ENCODE data around the gene CLCN7. TPM values are rescaled to one million over a fixed set of nuclear protein-coding genes. Genes with fewer than 3 reads are reported as not detected.

CLCN7 gene
- total RNA-seq, 2 experiments from 2014 or later = 31.1 to 62.4 TPM

DNA sequence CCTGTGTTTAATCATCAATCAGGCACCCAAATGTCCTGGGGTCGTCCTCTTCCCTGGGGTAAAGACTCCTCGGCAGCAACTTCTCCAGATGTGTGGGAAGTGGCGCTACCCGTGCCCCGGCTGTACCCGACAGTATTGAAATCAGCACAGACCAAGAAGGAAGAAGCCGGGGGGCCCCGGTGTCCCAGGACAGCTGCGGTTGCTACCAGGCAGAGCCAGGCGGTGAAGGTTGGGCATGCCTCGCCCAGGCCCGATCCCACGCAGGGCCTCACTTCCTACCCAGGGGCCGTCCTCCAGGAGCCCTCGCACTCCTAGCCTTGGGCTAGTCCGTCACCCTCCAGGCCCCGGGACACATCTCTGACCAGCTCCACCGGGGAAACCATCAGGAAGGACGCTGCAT is 21.5 kb downstream of the CLCN7 start:
- Histone ChIP-seq H3K4me2 (ENCODE audit: low read length) (no peak overlapping the region), H3K36me3 (ENCODE audit: insufficient read depth, low read length) (no peaks in the 10 kb centered on the region), H3K4me1 (ENCODE audit: insufficient read depth, low read length, poor library complexity, severe bottlenecking) (no peaks in the 10 kb centered on the region), H2AFZ (ENCODE audit: low read length) (no peak overlapping the region), H4K20me1 (ENCODE audit: insufficient read depth, low read length) (no peaks in the 10 kb centered on the region), H3K9me2 (ENCODE audit: insufficient read depth, low read length) (no peaks in the 10 kb centered on the region), H3K9me3 (ENCODE audit: low read length) (no peaks in the 10 kb centered on the region), H3K27ac (ENCODE audit: low read depth, low read length, poor library complexity, severe bottlenecking) (no peak overlapping the region), H3K79me2 (ENCODE audit: insufficient read depth, low read depth, low read length) (no peaks in the 10 kb centered on the region), H3K4me3 (ENCODE audit: low read depth, low read length, poor library complexity, severe bottlenecking) (no peak overlapping the region)
- intact Hi-C loops (cut with micrococcal nuclease; ENCODE audit: unreplicated experiment) = no loop called here
- ChIA-PET POLR2A (no interaction called here), CTCF (ENCODE audit: unreplicated experiment) (no interaction called here)
- no peak for TF ChIP-seq EZH2phosphoT487 (IDR thresholded peaks at IDR 0.05; ENCODE audit: borderline replicate concordance, low read depth, low read length)
- TF ChIP-seq, protein P1, sequence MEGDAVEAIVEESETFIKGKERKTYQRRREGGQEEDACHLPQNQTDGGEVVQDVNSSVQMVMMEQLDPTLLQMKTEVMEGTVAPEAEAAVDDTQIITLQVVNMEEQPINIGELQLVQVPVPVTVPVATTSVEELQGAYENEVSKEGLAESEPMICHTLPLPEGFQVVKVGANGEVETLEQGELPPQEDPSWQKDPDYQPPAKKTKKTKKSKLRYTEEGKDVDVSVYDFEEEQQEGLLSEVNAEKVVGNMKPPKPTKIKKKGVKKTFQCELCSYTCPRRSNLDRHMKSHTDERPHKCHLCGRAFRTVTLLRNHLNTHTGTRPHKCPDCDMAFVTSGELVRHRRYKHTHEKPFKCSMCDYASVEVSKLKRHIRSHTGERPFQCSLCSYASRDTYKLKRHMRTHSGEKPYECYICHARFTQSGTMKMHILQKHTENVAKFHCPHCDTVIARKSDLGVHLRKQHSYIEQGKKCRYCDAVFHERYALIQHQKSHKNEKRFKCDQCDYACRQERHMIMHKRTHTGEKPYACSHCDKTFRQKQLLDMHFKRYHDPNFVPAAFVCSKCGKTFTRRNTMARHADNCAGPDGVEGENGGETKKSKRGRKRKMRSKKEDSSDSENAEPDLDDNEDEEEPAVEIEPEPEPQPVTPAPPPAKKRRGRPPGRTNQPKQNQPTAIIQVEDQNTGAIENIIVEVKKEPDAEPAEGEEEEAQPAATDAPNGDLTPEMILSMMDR (conservative IDR thresholded peaks at IDR 0.05; ENCODE audit: low read length) = no peak
- no peak for DNase-seq (ENCODE audit: low spot score)
- BruUV-seq (replicated peaks) = no TSS peak

DNA sequence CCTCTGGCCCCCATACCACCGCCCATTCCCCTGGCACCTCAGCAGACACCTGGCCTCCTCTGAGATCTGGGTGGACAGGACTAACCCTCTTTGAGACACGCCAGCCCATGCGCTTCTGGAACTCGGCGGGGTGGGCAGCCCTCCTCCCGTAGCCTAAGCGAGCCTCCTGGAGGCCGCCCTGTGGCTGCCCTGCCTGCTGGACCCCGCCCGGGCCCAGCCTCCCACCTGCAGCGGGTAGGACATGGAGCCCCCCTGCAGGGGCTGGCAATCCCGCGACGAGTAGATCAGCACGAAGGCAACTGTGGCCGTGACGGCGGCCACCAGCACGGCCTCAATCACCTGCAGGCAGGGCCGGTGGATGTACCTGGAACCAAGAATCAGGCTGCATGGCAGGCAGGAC is 22.3 kb downstream of the CLCN7 start:
- Histone ChIP-seq H3K9me2 (ENCODE audit: insufficient read depth, low read length) (no peaks in the 10 kb centered on the region), H3K36me3 (ENCODE audit: insufficient read depth, low read length) (no peaks in the 10 kb centered on the region), H3K79me2 (ENCODE audit: insufficient read depth, low read depth, low read length) (no peaks in the 10 kb centered on the region), H3K27ac (ENCODE audit: low read depth, low read length, poor library complexity, severe bottlenecking) (no peak overlapping the region), H3K4me2 (ENCODE audit: low read length) (no peak overlapping the region), H3K4me3 (ENCODE audit: low read depth, low read length, poor library complexity, severe bottlenecking) (no peak overlapping the region), H2AFZ (ENCODE audit: low read length) (no peak overlapping the region), H3K9me3 (ENCODE audit: low read length) (no peaks in the 10 kb centered on the region), H4K20me1 (ENCODE audit: insufficient read depth, low read length) (no peaks in the 10 kb centered on the region), H3K4me1 (ENCODE audit: insufficient read depth, low read length, poor library complexity, severe bottlenecking) (no peaks in the 10 kb centered on the region)
- intact Hi-C loops (cut with micrococcal nuclease; ENCODE audit: unreplicated experiment) = no loop called here
- ChIA-PET CTCF (ENCODE audit: unreplicated experiment) (no interaction called here), POLR2A (no interaction called here)
- DNase-seq (ENCODE audit: low spot score) = no peak
- BruUV-seq (replicated peaks) = no TSS peak
- TF ChIP-seq, protein P1 (conservative IDR thresholded peaks at IDR 0.05; ENCODE audit: low read length) = no peak
- TF ChIP-seq EZH2phosphoT487 (IDR thresholded peaks at IDR 0.05; ENCODE audit: borderline replicate concordance, low read depth, low read length) = no peak

DNA sequence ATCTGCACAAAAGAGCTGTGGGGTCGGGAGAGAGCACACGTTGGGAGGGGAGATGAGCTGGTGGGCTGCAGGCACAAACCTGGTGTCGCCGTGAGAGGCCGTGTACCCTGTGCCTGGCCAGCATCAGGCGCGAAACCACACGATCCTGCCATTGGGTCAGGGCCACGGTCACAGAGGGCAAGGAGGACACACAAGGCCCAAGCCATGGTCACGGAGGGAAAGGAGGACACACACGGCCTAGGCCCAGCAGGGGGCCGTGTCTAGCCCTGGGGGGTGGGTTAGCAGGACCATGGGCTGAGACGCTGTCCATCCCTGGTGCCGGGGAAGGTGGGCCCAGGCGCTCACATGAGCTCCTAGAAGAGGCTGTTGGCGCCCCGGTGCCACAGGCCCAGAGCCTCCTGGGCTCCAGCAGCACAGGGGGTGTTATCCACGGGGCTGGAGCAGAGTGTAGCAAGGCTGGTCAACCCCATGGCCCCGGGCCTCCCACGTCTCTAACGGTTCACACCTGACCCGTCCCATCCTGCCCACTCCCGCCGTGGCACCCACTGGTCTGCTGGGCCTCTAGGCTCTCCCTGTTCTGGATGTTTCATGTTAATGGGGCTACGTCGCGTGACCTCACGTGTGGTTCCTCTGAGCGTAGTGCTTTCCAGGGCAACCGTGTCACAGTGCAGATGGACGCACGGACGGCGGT is 23.0 kb downstream of the CLCN7 start:
- Histone ChIP-seq H3K9me2 (ENCODE audit: insufficient read depth, low read length) (no peaks in the 10 kb centered on the region), H3K9me3 (ENCODE audit: low read length) (no peaks in the 10 kb centered on the region), H3K36me3 (ENCODE audit: insufficient read depth, low read length) (no peaks in the 10 kb centered on the region), H3K4me1 (ENCODE audit: insufficient read depth, low read length, poor library complexity, severe bottlenecking) (no peaks in the 10 kb centered on the region), H4K20me1 (ENCODE audit: insufficient read depth, low read length) (no peaks in the 10 kb centered on the region), H3K79me2 (ENCODE audit: insufficient read depth, low read depth, low read length) (no peaks in the 10 kb centered on the region), H3K4me2 (ENCODE audit: low read length) (no peak overlapping the region), H3K4me3 (ENCODE audit: low read depth, low read length, poor library complexity, severe bottlenecking) (no peak overlapping the region), H2AFZ (ENCODE audit: low read length) (no peak overlapping the region), H3K27ac (ENCODE audit: low read depth, low read length, poor library complexity, severe bottlenecking) (no peak overlapping the region)
- intact Hi-C loops (cut with micrococcal nuclease; ENCODE audit: unreplicated experiment) = no loop called here
- CTCF ChIA-PET (ENCODE audit: unreplicated experiment) = no interaction called here
- POLR2A ChIA-PET = no interaction called here
- BruUV-seq (replicated peaks) = no TSS peak
- DNase-seq (ENCODE audit: low spot score) = no peak
- TF ChIP-seq, protein P1 (conservative IDR thresholded peaks at IDR 0.05; ENCODE audit: low read length) = no peak
- TF ChIP-seq EZH2phosphoT487 (IDR thresholded peaks at IDR 0.05; ENCODE audit: borderline replicate concordance, low read depth, low read length) = no peak
